K562 (cell line): ENCODE data around the gene VPS11. TPM values are rescaled to one million over a fixed set of nuclear protein-coding genes. Genes with fewer than 3 reads are reported as not detected.

Experiments used
- BRF2 ChIP-seq: IDR thresholded peaks from 3 replicates; pipeline ENCODE4 v1.6.1; 2011; ENCODE audit warnings: borderline replicate concordance, mild to moderate bottlenecking; ENCODE audit not compliant: insufficient read length, insufficient read depth
- CREM ChIP-seq: IDR thresholded peaks from 2 replicates; pipeline ENCODE4 v1.6.1; 2014; ENCODE audit warnings: antibody characterized with exemption, low read depth
- GTF3C2 ChIP-seq: IDR thresholded peaks from 3 replicates; pipeline ENCODE4 v1.6.1; 2011; ENCODE audit warnings: borderline replicate concordance, mild to moderate bottlenecking, moderate library complexity; ENCODE audit not compliant: insufficient read length; ENCODE audit errors: extremely low read depth
- MYC ChIP-seq, 2 experiments: fragments of 250-450 bp in 1 of 2; sonication (Bioruptor Pico) in 1 of 2; IDR thresholded peaks; 2 replicates each; pipeline versions ENCODE4 v1.5.1 to v1.6.1; 2012 to 2021; ENCODE audit warnings: low read depth in 2 of 2, borderline replicate concordance in 1 of 2, improper control_type of control experiment in 1 of 2, low read length in 1 of 2, mild to moderate bottlenecking in 1 of 2, moderate library complexity in 1 of 2
- NFE2 ChIP-seq: IDR thresholded peaks from 2 replicates; pipeline ENCODE4 v1.6.1; 2014; ENCODE audit warnings: antibody characterized with exemption, low read depth
- RHOXF2B ChIP-seq: fragments of 250-450 bp; sonication (Bioruptor Pico); conservative IDR thresholded peaks from 2 replicates; pipeline ENCODE4 v1.5.1; 2021
- SIX5 ChIP-seq, 2 experiments: IDR thresholded peaks; 2 replicates each; pipeline ENCODE4 v1.6.1; 2011; ENCODE audit warnings: low read length in 2 of 2, borderline replicate concordance in 1 of 2, low read depth in 1 of 2, mild to moderate bottlenecking in 1 of 2, moderate library complexity in 1 of 2; ENCODE audit not compliant: insufficient read depth in 1 of 2
- SLC30A9 ChIP-seq: fragments of 250-450 bp; sonication (Bioruptor Pico); IDR thresholded peaks from 2 replicates; pipeline ENCODE4 v1.8.0; 2022; ENCODE audit warnings: mild to moderate bottlenecking, moderate library complexity
- SMARCA4 ChIP-seq: fragments of 450-650 bp; IDR thresholded peaks from 2 replicates; pipeline ENCODE4 v1.6.1; 2016
- THAP7 ChIP-seq: fragments of 250-450 bp; sonication (Bioruptor Pico); IDR thresholded peaks from 2 replicates; pipeline ENCODE4 v1.5.0; 2021
- ZBTB17 ChIP-seq: fragments of 450-650 bp; formaldehyde crosslinking; IDR thresholded peaks from 2 replicates; pipeline ENCODE4 v1.4.0; 2020; ENCODE audit warnings: mild to moderate bottlenecking
- ZBTB7A ChIP-seq: IDR thresholded peaks from 2 replicates; pipeline ENCODE4 v1.6.1; 2011; ENCODE audit warnings: low read depth, mild to moderate bottlenecking, low read length, moderate library complexity, borderline replicate concordance; ENCODE audit not compliant: control insufficient read depth
- polyA plus RNA-seq, 8 experiments: library from polyadenylated mRNA; depleted of rRNA in 4 of 8; stranded (reverse) in 5 of 8; unstranded in 3 of 8; fragments of >200 nt; fragmentation: Nextera tagmentation in 2 of 8; fragmentation: Illumina TruSeq in 1 of 8; extraction: Ambion mirVana in 2 of 8; extraction: Trizol in 1 of 8; gene quantifications; 2 replicates each; pipeline versions ENCODE4 v1.2.1 to v1.2.3, GENCODE V29; 2011 to 2014; ENCODE audit warnings: inconsistent platforms in 1 of 8, missing spikeins in 1 of 8
- total RNA-seq, 7 experiments: library from RNA; depleted of rRNA in 6 of 7; stranded (reverse); fragments of >200 nt in 6 of 7; fragmentation: Illumina TruSeq in 2 of 7; extraction: Trizol in 2 of 7; gene quantifications; 2 replicates each; pipeline versions ENCODE4 v1.2.1 to v1.2.3, GENCODE V29; 2011 to 2021; ENCODE audit warnings: low replicate concordance in 1 of 7
- TF ChIP-seq, protein P1 (sequence below): fragments of 450-650 bp; IDR thresholded peaks from 2 replicates; pipeline ENCODE4 v1.6.1; 2016
- TF ChIP-seq, protein P2 (sequence below): fragments of 450-650 bp; formaldehyde crosslinking; IDR thresholded peaks from 2 replicates; pipeline ENCODE4 v1.4.0; 2020; ENCODE audit warnings: mild to moderate bottlenecking
- TF ChIP-seq, protein P3 (sequence below), 3 experiments: IDR thresholded peaks in 2 of 3; conservative IDR thresholded peaks in 1 of 3; 2 replicates each; pipeline ENCODE4 v1.5.1; 2011 to 2012; ENCODE audit warnings: low read length in 3 of 3, mild to moderate bottlenecking in 3 of 3, control low read depth in 2 of 3, improper control_type of control experiment in 1 of 3, inconsistent platforms in 1 of 3, low read depth in 1 of 3, mixed read lengths in 1 of 3, moderate library complexity in 1 of 3; ENCODE audit not compliant: insufficient read depth in 2 of 3

Gene VPS11
- total and polyA plus RNA-seq, 9 of the 15 experiments (the other 6 are each of a cell fraction or from before 2014, with no cell fraction given), result 14.1 to 35.5 (median 27.5) TPM

DNA sequence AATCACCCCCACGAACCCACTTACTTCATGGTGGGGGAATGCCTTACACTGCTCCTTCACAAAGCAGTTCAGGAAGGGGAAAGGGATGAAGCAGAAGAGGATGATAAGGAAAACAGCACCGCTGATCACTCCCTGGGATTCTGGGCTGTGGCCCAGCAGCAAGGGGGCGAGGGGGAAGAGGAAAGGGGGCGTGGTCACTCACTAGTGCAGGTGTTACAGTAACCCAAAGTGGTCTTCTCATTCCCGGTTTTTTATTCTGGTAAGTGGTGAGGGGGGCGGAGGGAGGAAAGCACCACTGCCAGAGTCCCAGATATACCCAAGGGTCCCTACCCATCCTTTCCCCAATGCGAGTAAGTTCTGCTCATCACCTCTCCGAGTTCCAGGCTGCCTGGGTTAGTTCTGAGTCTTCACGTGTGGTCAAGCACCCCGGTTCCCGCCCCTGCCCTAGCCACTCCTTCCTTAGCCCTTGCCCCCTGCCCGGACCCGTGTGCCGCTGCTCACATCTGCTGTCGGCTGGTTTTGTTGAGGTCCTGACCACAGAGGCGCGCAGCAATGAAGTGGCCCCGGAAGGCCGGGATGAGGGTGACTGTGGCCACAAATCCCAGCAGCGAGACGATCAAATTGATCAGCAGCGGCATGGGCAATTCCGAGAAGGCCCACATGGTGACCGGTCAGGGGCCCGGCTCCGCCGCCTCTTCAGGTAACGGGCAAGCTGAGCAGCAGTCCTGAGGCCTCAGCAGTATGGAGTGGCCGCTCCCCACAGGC is 33.6 kb downstream of the VPS11 start (continued):
- TF ChIP-seq THAP7 (CRISPR knock-in tag) (no peak), BRF2 (no peak), RHOXF2B (CRISPR knock-in tag) (no peak), ZBTB17 (no peak), CREM (peak; percentile 30; the same call in 1 of the 2 replicates), SMARCA4 (no peak), SIX5 (IDR thresholded peaks at IDR 0.05; ENCODE audit: borderline replicate concordance in 1 of 2, insufficient read depth in 1 of 2, low read depth in 1 of 2, low read length in 2 of 2) (no peak), MYC (IDR thresholded peaks at IDR 0.05; ENCODE audit: low read depth, low read length) (no peak), MYC (CRISPR knock-in tag; IDR thresholded peaks at IDR 0.05; ENCODE audit: borderline replicate concordance, low read depth) (no peak), NFE2 (no peak), GTF3C2 (no peak), SLC30A9 (CRISPR knock-in tag) (no peak), ZBTB7A (peak; percentile 29; the same call in 1 of the 2 replicates)
- TF ChIP-seq, protein P1, sequence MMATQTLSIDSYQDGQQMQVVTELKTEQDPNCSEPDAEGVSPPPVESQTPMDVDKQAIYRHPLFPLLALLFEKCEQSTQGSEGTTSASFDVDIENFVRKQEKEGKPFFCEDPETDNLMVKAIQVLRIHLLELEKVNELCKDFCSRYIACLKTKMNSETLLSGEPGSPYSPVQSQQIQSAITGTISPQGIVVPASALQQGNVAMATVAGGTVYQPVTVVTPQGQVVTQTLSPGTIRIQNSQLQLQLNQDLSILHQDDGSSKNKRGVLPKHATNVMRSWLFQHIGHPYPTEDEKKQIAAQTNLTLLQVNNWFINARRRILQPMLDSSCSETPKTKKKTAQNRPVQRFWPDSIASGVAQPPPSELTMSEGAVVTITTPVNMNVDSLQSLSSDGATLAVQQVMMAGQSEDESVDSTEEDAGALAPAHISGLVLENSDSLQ, result no peak
- TF ChIP-seq, protein P2, sequence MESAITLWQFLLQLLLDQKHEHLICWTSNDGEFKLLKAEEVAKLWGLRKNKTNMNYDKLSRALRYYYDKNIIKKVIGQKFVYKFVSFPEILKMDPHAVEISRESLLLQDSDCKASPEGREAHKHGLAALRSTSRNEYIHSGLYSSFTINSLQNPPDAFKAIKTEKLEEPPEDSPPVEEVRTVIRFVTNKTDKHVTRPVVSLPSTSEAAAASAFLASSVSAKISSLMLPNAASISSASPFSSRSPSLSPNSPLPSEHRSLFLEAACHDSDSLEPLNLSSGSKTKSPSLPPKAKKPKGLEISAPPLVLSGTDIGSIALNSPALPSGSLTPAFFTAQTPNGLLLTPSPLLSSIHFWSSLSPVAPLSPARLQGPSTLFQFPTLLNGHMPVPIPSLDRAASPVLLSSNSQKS (CRISPR knock-in tag), result no peak
- TF ChIP-seq, protein P3, sequence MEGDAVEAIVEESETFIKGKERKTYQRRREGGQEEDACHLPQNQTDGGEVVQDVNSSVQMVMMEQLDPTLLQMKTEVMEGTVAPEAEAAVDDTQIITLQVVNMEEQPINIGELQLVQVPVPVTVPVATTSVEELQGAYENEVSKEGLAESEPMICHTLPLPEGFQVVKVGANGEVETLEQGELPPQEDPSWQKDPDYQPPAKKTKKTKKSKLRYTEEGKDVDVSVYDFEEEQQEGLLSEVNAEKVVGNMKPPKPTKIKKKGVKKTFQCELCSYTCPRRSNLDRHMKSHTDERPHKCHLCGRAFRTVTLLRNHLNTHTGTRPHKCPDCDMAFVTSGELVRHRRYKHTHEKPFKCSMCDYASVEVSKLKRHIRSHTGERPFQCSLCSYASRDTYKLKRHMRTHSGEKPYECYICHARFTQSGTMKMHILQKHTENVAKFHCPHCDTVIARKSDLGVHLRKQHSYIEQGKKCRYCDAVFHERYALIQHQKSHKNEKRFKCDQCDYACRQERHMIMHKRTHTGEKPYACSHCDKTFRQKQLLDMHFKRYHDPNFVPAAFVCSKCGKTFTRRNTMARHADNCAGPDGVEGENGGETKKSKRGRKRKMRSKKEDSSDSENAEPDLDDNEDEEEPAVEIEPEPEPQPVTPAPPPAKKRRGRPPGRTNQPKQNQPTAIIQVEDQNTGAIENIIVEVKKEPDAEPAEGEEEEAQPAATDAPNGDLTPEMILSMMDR (IDR thresholded peaks at IDR 0.05 in 2 of 3, conservative IDR thresholded peaks at IDR 0.05 in 1 of 3; ENCODE audit: insufficient read depth in 2 of 3, low read depth in 1 of 3, low read length in 3 of 3), result peak in 2 of 3 experiments; percentile 5 to 10; a peak in 2 of 6 replicates
